Measurements from ENCODE around the gene DTX2. TPM values are rescaled to one million over a fixed set of nuclear protein-coding genes. Genes with fewer than 3 reads are reported as not detected.
"Not testable (repeated sequence)": the region's sequence is repeated elsewhere in the genome, so short reads cannot be mapped to it uniquely, and the experiment has no call there.

Gene DTX2
- total and polyA plus RNA-seq, 2 experiments from 2014 or later = 17.0 to 25.9 TPM

DNA sequence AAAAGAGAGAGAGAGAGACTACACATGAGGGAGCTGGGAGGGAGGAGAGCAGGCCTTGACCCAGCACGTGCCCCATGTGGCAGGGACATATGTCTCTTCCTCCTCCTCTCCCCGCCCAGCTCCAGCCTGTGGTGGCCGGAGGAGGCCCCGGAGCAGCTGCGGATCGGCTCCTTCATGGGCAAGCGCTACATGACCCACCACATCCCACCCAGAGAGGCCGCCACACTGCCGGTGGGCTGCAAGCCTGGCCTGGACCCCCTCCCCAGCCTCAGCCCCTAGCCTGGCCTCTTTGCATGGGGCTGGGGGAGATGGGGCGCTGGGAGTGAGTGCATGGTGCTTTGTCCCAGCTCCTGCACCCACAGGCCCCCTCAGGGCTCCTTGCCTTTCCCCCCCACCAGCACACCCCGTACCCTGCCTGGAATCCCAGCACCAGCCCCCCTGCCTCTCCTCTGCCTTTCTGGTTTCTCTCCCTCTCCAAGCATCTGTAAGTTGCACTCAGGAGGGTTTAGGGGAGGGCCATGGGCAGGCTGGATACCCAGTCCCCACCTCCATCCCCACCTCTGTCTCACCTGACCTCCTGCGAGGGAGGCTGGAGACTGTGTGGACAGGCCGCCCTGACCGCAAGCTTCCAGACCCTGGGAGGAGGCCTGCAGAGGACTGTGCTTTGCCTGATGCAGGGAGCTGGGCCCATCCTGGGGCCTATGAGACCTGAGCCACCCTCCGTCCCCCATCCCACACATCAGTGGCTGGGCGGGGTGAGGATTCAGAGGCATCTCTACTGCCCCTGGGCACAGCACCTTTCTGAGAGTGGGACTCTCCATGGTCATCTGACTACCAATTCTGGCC is 53.6 kb downstream of the DTX2 start:
- Histone ChIP-seq H3K4me1 (ENCODE audit: low read depth) (peaks cover under 1% of the 10 kb centered on the region), H3K27me3 (no peaks in the 10 kb centered on the region), H3K9me3 (ENCODE audit: low read depth) (no peaks in the 10 kb centered on the region), H3K27ac (no peak overlapping the region), H3K36me3 (no peaks in the 10 kb centered on the region), H3K4me3 (no peak overlapping the region)
- TF ChIP-seq, protein P1, sequence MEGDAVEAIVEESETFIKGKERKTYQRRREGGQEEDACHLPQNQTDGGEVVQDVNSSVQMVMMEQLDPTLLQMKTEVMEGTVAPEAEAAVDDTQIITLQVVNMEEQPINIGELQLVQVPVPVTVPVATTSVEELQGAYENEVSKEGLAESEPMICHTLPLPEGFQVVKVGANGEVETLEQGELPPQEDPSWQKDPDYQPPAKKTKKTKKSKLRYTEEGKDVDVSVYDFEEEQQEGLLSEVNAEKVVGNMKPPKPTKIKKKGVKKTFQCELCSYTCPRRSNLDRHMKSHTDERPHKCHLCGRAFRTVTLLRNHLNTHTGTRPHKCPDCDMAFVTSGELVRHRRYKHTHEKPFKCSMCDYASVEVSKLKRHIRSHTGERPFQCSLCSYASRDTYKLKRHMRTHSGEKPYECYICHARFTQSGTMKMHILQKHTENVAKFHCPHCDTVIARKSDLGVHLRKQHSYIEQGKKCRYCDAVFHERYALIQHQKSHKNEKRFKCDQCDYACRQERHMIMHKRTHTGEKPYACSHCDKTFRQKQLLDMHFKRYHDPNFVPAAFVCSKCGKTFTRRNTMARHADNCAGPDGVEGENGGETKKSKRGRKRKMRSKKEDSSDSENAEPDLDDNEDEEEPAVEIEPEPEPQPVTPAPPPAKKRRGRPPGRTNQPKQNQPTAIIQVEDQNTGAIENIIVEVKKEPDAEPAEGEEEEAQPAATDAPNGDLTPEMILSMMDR (IDR thresholded peaks at IDR 0.05; ENCODE audit: low read depth, low read length) = no peak
- DNase-seq (ENCODE audit: low read depth in 1 of 2, low spot score in 1 of 2) = no peak

DNA sequence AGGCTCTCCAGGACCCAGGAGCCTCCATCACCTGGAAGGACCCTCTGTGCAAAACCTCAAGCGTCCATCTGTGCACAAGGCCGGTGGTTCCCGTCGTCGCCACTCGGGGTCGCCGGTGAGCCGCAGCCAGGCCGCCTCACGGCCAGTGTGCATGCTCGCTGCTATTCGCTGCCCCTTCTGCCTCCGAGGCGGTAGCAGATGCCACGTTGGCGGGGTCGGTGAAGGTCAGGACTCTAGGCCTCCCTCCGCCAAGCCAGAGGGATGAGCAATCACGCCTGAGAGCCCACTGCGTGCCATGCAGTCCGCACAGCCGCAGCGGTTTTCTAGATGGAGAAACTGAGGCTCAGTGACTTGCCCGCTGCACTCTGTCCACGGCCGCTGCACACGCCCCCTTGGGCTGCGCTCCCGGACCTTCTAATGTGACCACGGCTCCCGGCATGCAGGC is 54.5 kb downstream of the DTX2 start:
- H3K9me3 ChIP-seq (ENCODE audit: low read depth) = no peaks in the 10 kb centered on the region
- H3K4me3 ChIP-seq = no peak overlapping the region
- H3K27ac ChIP-seq = no peak overlapping the region
- no peaks in the 10 kb centered on the region for H3K36me3 ChIP-seq
- TF ChIP-seq, protein P1 (IDR thresholded peaks at IDR 0.05; ENCODE audit: low read depth, low read length) = peak; percentile 54
- H3K4me1 ChIP-seq (ENCODE audit: low read depth) = no peaks in the 10 kb centered on the region
- H3K27me3 ChIP-seq = no peaks in the 10 kb centered on the region
- peak; percentile 46 to 58 for DNase-seq (ENCODE audit: low read depth in 1 of 2, low spot score in 1 of 2)

DNA sequence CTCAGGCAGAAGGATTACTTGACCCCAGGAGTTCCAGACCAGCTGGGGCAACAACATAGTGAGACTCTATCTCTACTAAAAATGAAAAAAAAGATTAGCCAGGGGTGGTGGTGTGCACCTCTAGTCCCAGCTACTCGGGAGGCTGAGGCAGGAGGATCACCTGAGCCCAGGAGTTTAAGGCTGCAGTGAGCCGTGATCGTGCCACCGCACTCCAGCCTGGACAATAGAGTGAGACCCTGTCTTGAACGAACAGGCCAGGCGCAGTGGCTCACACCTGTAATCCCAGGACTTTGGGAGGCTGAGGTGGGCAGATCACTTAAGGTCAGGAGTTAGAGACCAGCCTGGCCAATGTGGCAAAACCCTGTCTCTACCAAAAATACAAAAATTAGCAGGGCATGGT is 55.4 kb downstream of the DTX2 start:
- H3K4me1 ChIP-seq (ENCODE audit: low read depth); DNase-seq (ENCODE audit: low read depth in 1 of 2, low spot score in 1 of 2); H3K27ac ChIP-seq; H3K36me3 ChIP-seq; H3K9me3 ChIP-seq (ENCODE audit: low read depth); H3K4me3 ChIP-seq; H3K27me3 ChIP-seq: not testable (repeated sequence)

DNA sequence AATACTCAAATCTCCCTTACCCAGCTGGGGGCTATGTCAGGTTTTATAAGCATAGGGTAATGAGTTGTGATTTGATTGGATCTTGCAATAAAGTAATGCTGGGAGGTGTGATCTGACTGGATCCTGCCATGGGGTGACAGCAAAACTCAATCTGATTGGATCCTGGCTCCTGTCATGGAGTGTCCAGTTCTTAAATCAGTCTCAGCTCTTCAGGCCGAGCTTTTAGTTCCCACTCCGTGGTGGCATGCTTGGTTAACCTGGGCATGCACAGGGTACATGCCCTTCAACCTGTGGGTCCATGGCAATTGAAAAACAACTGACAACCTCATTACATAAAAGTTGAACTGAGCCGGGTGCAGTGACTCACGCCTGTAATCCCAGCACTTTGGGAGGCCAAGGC is 64.7 kb downstream of the DTX2 start:
- H3K27ac ChIP-seq; H3K36me3 ChIP-seq; DNase-seq (ENCODE audit: low read depth in 1 of 2, low spot score in 1 of 2); H3K4me3 ChIP-seq; H3K4me1 ChIP-seq (ENCODE audit: low read depth); H3K9me3 ChIP-seq (ENCODE audit: low read depth); H3K27me3 ChIP-seq: not testable (repeated sequence)

DNA sequence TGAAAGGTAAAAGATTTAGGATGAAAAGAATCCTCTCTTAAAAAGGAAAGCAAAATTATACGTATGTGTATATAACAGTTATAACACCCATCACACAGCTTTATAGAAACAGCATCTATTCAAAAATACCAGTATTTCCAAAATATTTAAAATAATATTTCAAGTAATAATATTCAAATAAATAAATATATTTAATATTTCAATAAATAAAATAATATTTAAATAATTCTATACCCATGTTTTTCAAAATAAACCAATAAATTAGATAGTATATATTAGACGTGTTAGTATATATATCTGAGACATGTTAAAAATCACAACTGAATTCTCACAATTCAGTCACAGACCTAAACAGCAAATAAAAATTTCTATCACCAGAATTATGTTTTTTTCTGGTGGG is 70.1 kb downstream of the DTX2 start:
- not testable (repeated sequence) for H3K27ac ChIP-seq; H3K4me1 ChIP-seq (ENCODE audit: low read depth); H3K36me3 ChIP-seq; H3K4me3 ChIP-seq; H3K9me3 ChIP-seq (ENCODE audit: low read depth); DNase-seq (ENCODE audit: low read depth in 1 of 2, low spot score in 1 of 2); H3K27me3 ChIP-seq

DNA sequence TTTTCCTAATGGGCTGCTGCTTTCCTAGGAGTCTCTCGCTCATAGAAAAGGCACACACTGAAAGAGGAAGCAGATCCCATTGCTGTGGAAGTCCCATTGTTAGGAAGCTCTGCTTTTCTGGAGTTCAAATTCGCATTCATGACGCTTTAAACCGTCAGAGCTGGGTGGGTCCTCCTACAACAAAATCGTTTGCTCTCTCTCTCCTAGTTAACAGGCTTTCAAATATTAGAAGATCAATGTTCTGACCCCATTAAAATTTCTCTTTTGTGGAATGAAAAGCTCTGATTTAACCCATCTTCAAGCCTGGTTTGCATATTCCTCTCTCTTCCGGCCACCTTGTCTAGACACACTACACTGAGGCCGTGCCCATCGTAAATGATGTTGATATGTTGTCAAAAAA is 81.7 kb downstream of the DTX2 start, which contains the start of gene SPDYE16:
TSS of gene SPDYE16 (minus strand) at position 101 of the 400 bp plus-strand sequence. CDS start 1,838 bp downstream, outside the sequence.
- H3K27ac ChIP-seq; DNase-seq (ENCODE audit: low read depth in 1 of 2, low spot score in 1 of 2); H3K9me3 ChIP-seq (ENCODE audit: low read depth); H3K4me1 ChIP-seq (ENCODE audit: low read depth); H3K27me3 ChIP-seq; H3K4me3 ChIP-seq; H3K36me3 ChIP-seq: not testable (repeated sequence)

DNA sequence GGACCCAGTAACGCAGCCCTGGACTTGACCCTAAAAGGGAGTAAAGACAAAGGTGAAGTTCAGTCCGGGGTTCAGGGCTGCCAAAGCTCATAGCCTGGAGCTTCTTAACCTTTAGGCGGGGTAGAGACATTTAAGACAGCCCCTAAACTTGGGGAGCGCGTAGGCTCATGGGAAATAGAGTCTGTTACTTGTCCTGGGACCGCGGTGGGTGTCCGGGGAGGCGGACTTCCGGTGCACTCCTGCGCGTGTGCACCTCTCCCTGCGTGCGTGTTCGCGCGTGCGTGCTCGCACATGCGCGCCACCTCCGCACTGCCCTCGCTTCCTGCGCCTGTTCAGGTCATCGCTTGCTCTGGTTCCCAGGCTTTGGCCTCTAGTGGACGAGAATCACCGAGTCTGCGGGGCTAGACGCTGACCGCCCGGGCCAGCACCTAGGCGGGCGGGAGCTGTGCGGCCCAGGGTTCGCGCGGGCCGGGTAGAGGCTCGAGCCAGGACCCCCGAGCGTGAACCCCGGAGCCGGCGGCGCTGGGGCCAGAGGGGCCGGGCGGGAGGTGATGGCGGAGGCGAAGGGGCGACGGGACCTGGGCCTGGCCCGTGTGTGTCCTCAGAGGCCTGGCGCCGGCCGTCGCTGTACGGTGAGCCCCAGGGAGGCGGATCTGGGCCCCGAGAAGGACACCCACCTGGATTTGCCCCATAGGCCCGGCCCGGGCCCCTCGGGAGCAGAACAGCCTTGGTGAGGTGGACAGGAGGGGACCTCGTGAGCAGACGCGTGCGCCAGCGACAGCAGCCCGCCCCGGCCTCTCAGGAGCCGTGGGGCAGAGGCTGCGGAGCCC is 87.7 kb downstream of the DTX2 start:
- H3K36me3 ChIP-seq = not testable (repeated sequence)

DNA sequence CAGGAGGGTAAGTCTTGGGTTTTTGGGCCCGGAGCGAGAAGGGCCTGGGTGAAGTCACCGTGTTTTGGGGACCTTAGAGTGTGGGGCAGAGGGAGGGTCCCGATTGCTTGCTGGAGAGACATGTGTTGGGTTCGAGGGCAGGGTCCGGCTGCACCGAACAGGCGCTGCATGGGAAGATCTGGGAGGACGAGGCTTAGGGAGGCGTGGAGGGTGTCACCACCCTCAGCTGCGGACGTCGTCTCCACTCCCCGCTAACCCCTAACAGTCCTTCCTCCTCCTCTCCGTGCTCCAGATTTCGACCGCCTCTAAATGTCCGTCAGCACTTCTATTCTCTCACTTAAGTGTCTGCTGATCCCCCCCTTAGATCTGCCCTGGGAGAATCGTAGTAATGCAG is 88.3 kb downstream of the DTX2 start:
- peak overlapping the region; percentile 50 for H3K4me3 ChIP-seq
- H3K27me3 ChIP-seq; H3K36me3 ChIP-seq; H3K4me1 ChIP-seq (ENCODE audit: low read depth); H3K9me3 ChIP-seq (ENCODE audit: low read depth): not testable (repeated sequence)
- peak overlapping the region; percentile 93 for H3K27ac ChIP-seq
- DNase-seq (ENCODE audit: low read depth in 1 of 2, low spot score in 1 of 2) = peak in 1 of 2 donors; percentile 0

More for the DNA sequence above, 87.7 kb downstream of the DTX2 start:
- not testable (repeated sequence) for H3K27me3 ChIP-seq; H3K9me3 ChIP-seq (ENCODE audit: low read depth); H3K4me1 ChIP-seq (ENCODE audit: low read depth)
- peak; percentile 92 to 96 for DNase-seq (ENCODE audit: low read depth in 1 of 2, low spot score in 1 of 2)
- H3K27ac ChIP-seq = peak overlapping the region; percentile 93
- peak overlapping the region; percentile 50 for H3K4me3 ChIP-seq

DNA sequence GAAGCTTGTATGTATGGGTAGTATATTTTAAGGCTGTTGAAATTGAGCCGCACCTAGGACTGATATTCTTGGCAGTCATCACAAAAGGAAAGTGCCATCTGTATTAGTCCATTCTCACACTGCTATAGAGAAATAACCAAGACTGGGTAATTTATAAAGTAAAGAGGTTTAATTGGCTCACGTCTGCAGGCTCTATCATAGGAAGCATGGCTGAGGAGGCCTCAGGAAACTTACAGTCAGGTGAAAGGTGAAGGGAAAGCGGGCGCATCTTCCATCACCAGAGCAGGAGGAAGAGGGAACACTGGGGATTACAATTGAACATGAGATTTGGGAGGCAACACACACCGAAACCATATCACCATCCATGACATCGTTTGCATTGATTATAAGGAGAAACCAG is 90.5 kb downstream of the DTX2 start:
- DNase-seq (ENCODE audit: low read depth in 1 of 2, low spot score in 1 of 2); H3K4me1 ChIP-seq (ENCODE audit: low read depth); H3K27ac ChIP-seq; H3K9me3 ChIP-seq (ENCODE audit: low read depth); H3K27me3 ChIP-seq; H3K4me3 ChIP-seq; H3K36me3 ChIP-seq: not testable (repeated sequence)
